ENCODE measurements around the gene HELT. TPM values are rescaled to one million over a fixed set of nuclear protein-coding genes. Genes with fewer than 3 reads are reported as not detected.

The HELT gene
- total RNA-seq, 4 donors from 2014 or later: not detected

- H3K27me3 ChIP-seq: peaks cover 0 to 97% of the 10 kb centered on the region in 2 donors
- H3K27ac ChIP-seq: no peak overlapping the region
- peaks cover 0 to 65% (median 15%) of the 10 kb centered on the region in 4 donors for H3K4me1 ChIP-seq
- TF ChIP-seq CTCF (IDR thresholded peaks at IDR 0.05) (no peak), POLR2A (IDR thresholded peaks at IDR 0.05) (no peak), EP300 (IDR thresholded peaks at IDR 0.05) (no peak)
- H3K4me3 ChIP-seq: no peak overlapping the region
- WGBS, 2 donors: 1 to 2% methylated on average over 41 of the region's 41 CpGs
- no peaks in the 10 kb centered on the region for H3K9me3 ChIP-seq
- no peak for DNase-seq (ENCODE audit: low spot score in 2 of 2)
- H3K36me3 ChIP-seq: no peaks in the 10 kb centered on the region
Observed at GRCh38 chr4:185018834-185019455, 655 bp downstream of the HELT start.

- H3K27ac ChIP-seq: no peak overlapping the region
- peak overlapping the region in 2 of 4 donors; percentile 12 to 27 for H3K4me3 ChIP-seq
- H3K9me3 ChIP-seq: no peaks in the 10 kb centered on the region
- peaks cover 0 to 65% (median 15%) of the 10 kb centered on the region in 4 donors for H3K4me1 ChIP-seq
- TF ChIP-seq EP300 (IDR thresholded peaks at IDR 0.05): no peak
- no peaks in the 10 kb centered on the region for H3K36me3 ChIP-seq
- WGBS, 2 donors: 1 to 3% methylated on average over 19 to 21 of the region's 57 CpGs
- H3K27me3 ChIP-seq: peaks cover 0 to 97% of the 10 kb centered on the region in 2 donors
- DNase-seq (ENCODE audit: low spot score in 2 of 2): no peak
Observed at GRCh38 chr4:185019456-185020292, 1.4 kb downstream of the HELT start.

GRCh38 chr4:185020293-185020808 lies 2.1 kb downstream of the HELT start:
- Histone ChIP-seq H3K4me1 (peaks cover 0 to 65% (median 15%) of the 10 kb centered on the region in 4 donors), H3K36me3 (no peaks in the 10 kb centered on the region), H3K9me3 (no peaks in the 10 kb centered on the region), H3K27me3 (peaks cover 0 to 97% of the 10 kb centered on the region in 2 donors), H3K27ac (no peak overlapping the region), H3K4me3 (peak overlapping the region in 2 of 4 donors; percentile 12 to 27)
- TF ChIP-seq CTCF (IDR thresholded peaks at IDR 0.05) (no peak), EP300 (IDR thresholded peaks at IDR 0.05) (no peak), POLR2A (IDR thresholded peaks at IDR 0.05) (no peak)
- DNase-seq (ENCODE audit: low spot score in 2 of 2): no peak
- WGBS, 2 donors: 4 to 6% methylated on average over 14 to 19 of the region's 48 CpGs

- Histone ChIP-seq H3K36me3 (no peaks in the 10 kb centered on the region), H3K4me3 (peak overlapping the region in 1 of 4 donors; percentile 12), H3K9me3 (no peaks in the 10 kb centered on the region), H3K4me1 (peaks cover 0 to 58% (median 15%) of the 10 kb centered on the region in 4 donors), H3K27me3 (peaks cover 0 to 95% of the 10 kb centered on the region in 2 donors), H3K27ac (no peak overlapping the region)
- TF ChIP-seq CTCF (IDR thresholded peaks at IDR 0.05): no peak
- TF ChIP-seq EP300 (IDR thresholded peaks at IDR 0.05): no peak
- no peak for TF ChIP-seq POLR2A (IDR thresholded peaks at IDR 0.05)
- WGBS, 2 donors: 1 to 2% methylated on average over 49 to 52 of the region's 55 CpGs
- no peak for DNase-seq (ENCODE audit: low spot score in 2 of 2)
Observed at GRCh38 chr4:185020863-185021761, 2.8 kb downstream of the HELT start.

- peaks cover 0 to 80% of the 10 kb centered on the region in 2 donors for H3K27me3 ChIP-seq
- TF ChIP-seq POLR2A (IDR thresholded peaks at IDR 0.05) (no peak), EP300 (IDR thresholded peaks at IDR 0.05) (no peak), CTCF (IDR thresholded peaks at IDR 0.05) (no peak)
- no peaks in the 10 kb centered on the region for H3K9me3 ChIP-seq
- peaks cover 0 to 34% (median 9%) of the 10 kb centered on the region in 4 donors for H3K4me1 ChIP-seq
- H3K4me3 ChIP-seq: no peak overlapping the region
- no peak overlapping the region for H3K27ac ChIP-seq
- WGBS, 2 donors: 32 to 45% methylated on average over 9 of the region's 9 CpGs
- DNase-seq (ENCODE audit: low spot score in 2 of 2): no peak
- no peaks in the 10 kb centered on the region for H3K36me3 ChIP-seq
Observed at GRCh38 chr4:185023471-185023870, 5.2 kb downstream of the HELT start.
